Left ventricle myocardium inferior (tissue), 1 donor: ENCODE results near the gene MYRIP. TPM values are rescaled to one million over a fixed set of nuclear protein-coding genes. Genes with fewer than 3 reads are reported as not detected.
"Not testable (repeated sequence)": the region's sequence is repeated elsewhere in the genome, so short reads cannot be mapped to it uniquely, and the experiment has no call there.

Experiments
- DNase-seq: peaks from one replicate; pipeline ENCODE4 v3.0.0-alpha.2; 2020
- H3K27ac ChIP-seq: fragments of 200-600 bp; replicated peaks from 2 replicates; pipeline ENCODE4 v1.8.0; 2021
- H3K27me3 ChIP-seq: fragments of 200-600 bp; 2 replicates; pipeline ENCODE4 v1.8.0; 2021; ENCODE audit warnings: low read depth
- H3K36me3 ChIP-seq: fragments of 200-600 bp; 2 replicates; pipeline ENCODE4 v1.8.0; 2021
- H3K4me1 ChIP-seq: fragments of 200-600 bp; 2 replicates; pipeline ENCODE4 v1.8.0; 2021
- H3K4me3 ChIP-seq: fragments of 200-600 bp; 2 replicates; pipeline ENCODE4 v1.8.0; 2021; ENCODE audit warnings: mild to moderate bottlenecking, moderate library complexity
- H3K9me3 ChIP-seq: fragments of 200-600 bp; replicated peaks from 2 replicates; pipeline ENCODE4 v1.8.0; 2021
- CTCF ChIP-seq: fragments of 200-600 bp; IDR thresholded peaks from 2 replicates; pipeline ENCODE4 v1.8.0; 2021; ENCODE audit warnings: antibody characterized with exemption, mild to moderate bottlenecking, borderline replicate concordance
- intact Hi-C: fragments of 100-400 bp; cut with micrococcal nuclease; formaldehyde crosslinking; loops from one replicate; pipeline ENCODE4 v1.11.0; 2022
- total RNA-seq: library from RNA; stranded (reverse); fragmentation: NEBNext Ultra II Directional; extraction: Animal tissue kit (Norgen Biotek cat#: 25700); gene quantifications from one replicate; pipeline ENCODE4 v1.2.1, GENCODE V29; 2021
- donor health status: DM: no; HTN: yes; CAD: no; lungs with severe emphysema.

MYRIP gene
- total RNA-seq, 1 donor from 2014 or later = 1.5 TPM

- H3K4me1 ChIP-seq = no peaks in the 10 kb centered on the region
- no peak for DNase-seq
- H3K27ac ChIP-seq = no peak overlapping the region
- TF ChIP-seq CTCF = no peak
- intact Hi-C loops = no loop called here
- no peak overlapping the region for H3K4me3 ChIP-seq
- H3K36me3 ChIP-seq = no peaks in the 10 kb centered on the region
- H3K9me3 ChIP-seq = no peaks in the 10 kb centered on the region
- no peaks in the 10 kb centered on the region for H3K27me3 ChIP-seq
These were observed 262.4 kb downstream of the MYRIP start for GRCh38 chr3:40071683-40072238.

- Histone ChIP-seq H3K36me3 (no peaks in the 10 kb centered on the region), H3K9me3 (no peaks in the 10 kb centered on the region), H3K4me3 (no peak overlapping the region), H3K27me3 (no peaks in the 10 kb centered on the region), H3K4me1 (no peaks in the 10 kb centered on the region), H3K27ac (no peak overlapping the region)
- intact Hi-C loops = no loop called here
- peak; percentile 22 for TF ChIP-seq CTCF
- no peak for DNase-seq
These were observed 264.1 kb downstream of the MYRIP start for GRCh38 chr3:40073310-40074007.

- H3K4me1 ChIP-seq, intact Hi-C loops, H3K27me3 ChIP-seq, H3K36me3 ChIP-seq, H3K4me3 ChIP-seq, H3K9me3 ChIP-seq, DNase-seq, H3K27ac ChIP-seq: not testable (repeated sequence)
These were observed 267.7 kb downstream of the MYRIP start for GRCh38 chr3:40077139-40077538.

- DNase-seq, H3K27me3 ChIP-seq, H3K4me3 ChIP-seq, H3K9me3 ChIP-seq, intact Hi-C loops, H3K4me1 ChIP-seq, H3K27ac ChIP-seq, H3K36me3 ChIP-seq: not testable (repeated sequence)
These were observed 268.6 kb downstream of the MYRIP start for GRCh38 chr3:40077828-40078492.

- no peak for DNase-seq
- no peaks in the 10 kb centered on the region for H3K36me3 ChIP-seq
- no peak overlapping the region for H3K4me3 ChIP-seq
- no peak overlapping the region for H3K27ac ChIP-seq
- intact Hi-C loops = no loop called here
- no peaks in the 10 kb centered on the region for H3K4me1 ChIP-seq
- H3K27me3 ChIP-seq = no peaks in the 10 kb centered on the region
- no peak for TF ChIP-seq CTCF
- peaks cover 5% of the 10 kb centered on the region for H3K9me3 ChIP-seq
These were observed 269.2 kb downstream of the MYRIP start for GRCh38 chr3:40078590-40078989.

GRCh38 chr3:40079203-40079846 lies 269.9 kb downstream of the MYRIP start:
- Histone ChIP-seq H3K27me3 (no peaks in the 10 kb centered on the region), H3K36me3 (no peaks in the 10 kb centered on the region), H3K4me3 (no peak overlapping the region), H3K4me1 (no peaks in the 10 kb centered on the region), H3K9me3 (peaks cover 5% of the 10 kb centered on the region), H3K27ac (no peak overlapping the region)
- intact Hi-C loops = no loop called here
- no peak for TF ChIP-seq CTCF
- DNase-seq = no peak
